Sigmoid colon (tissue), 7 donors: Measurements from ENCODE around the gene CRTC2. TPM values are rescaled to one million over a fixed set of nuclear protein-coding genes. Genes with fewer than 3 reads are reported as not detected.

Experiments
- DNase-seq: peaks from one replicate; pipeline ENCODE4 v3.0.0-alpha.2; 2019
- H3K27ac ChIP-seq, 4 donors: fragments of 200-600 bp; sonication (generic); one replicate each; pipeline ENCODE4 v1.5.1; 2016 to 2019; ENCODE audit warnings: mild to moderate bottlenecking in 1 of 4
- H3K27me3 ChIP-seq, 3 donors: fragments of 200-600 bp; sonication (generic); one replicate each; pipeline ENCODE4 v1.5.1; 2019; ENCODE audit warnings: mild to moderate bottlenecking in 1 of 3
- H3K36me3 ChIP-seq, 4 donors: fragments of 200-600 bp; sonication (generic); one replicate each; pipeline ENCODE4 v1.5.1; 2016 to 2019
- H3K4me1 ChIP-seq, 4 donors: fragments of 200-600 bp; sonication (generic); one replicate each; pipeline ENCODE4 v1.5.1; 2017 to 2019
- H3K4me3 ChIP-seq, 4 donors: fragments of 200-600 bp; sonication (generic); one replicate each; pipeline ENCODE4 v1.5.1; 2017 to 2019; ENCODE audit warnings: mild to moderate bottlenecking in 2 of 4, moderate library complexity in 1 of 4
- H3K9me3 ChIP-seq, 4 donors: fragments of 200-600 bp in 3 of 4; sonication (generic) in 3 of 4; one replicate each; pipeline versions ENCODE4 v1.5.1 to v1.6.1; 2013 to 2019
- CTCF ChIP-seq, 4 experiments: fragments of 450-650 bp in 3 of 4; fragments of 200-600 bp in 1 of 4; IDR thresholded peaks; one replicate each; pipeline ENCODE4 v1.5.1; 2016 to 2019; ENCODE audit warnings: antibody characterized with exemption in 4 of 4, mild to moderate bottlenecking in 3 of 4, moderate library complexity in 2 of 4
- EP300 ChIP-seq, 4 donors: sonication (generic); formaldehyde crosslinking; IDR thresholded peaks; one replicate each; pipeline ENCODE4 v1.6.1; 2017; ENCODE audit warnings: antibody characterized with exemption in 4 of 4
- POLR2A ChIP-seq, 2 donors: fragments of 450-650 bp; IDR thresholded peaks; one replicate each; pipeline ENCODE4 v1.6.1; 2016; ENCODE audit warnings: antibody characterized with exemption in 2 of 2, mild to moderate bottlenecking in 2 of 2, moderate library complexity in 2 of 2
- POLR2AphosphoS5 ChIP-seq, 4 donors: sonication (generic); formaldehyde crosslinking; IDR thresholded peaks; one replicate each; pipeline ENCODE4 v1.6.1; 2017; ENCODE audit warnings: antibody characterized with exemption in 4 of 4
- WGBS, 2 donors: extraction: QIAGEN DNeasy Blood & Tissue Kit; methylation state at CpG; one replicate each; pipeline ENCODE4 v1.1.7; 2013; 5-methylcytosine and 5-hydroxymethylcytosine counted together
- intact Hi-C: fragments of 100-400 bp; cut with DNase I; formaldehyde crosslinking; loops from one replicate; pipeline ENCODE4 v1.15.1; 2023
- polyA plus RNA-seq, 3 donors: library from polyadenylated mRNA; stranded (reverse); fragments of 200-250 nt; gene quantifications; one replicate each; pipeline ENCODE4 v1.2.3, GENCODE V29; 2013
- total RNA-seq, 4 donors: library from RNA; depleted of rRNA; stranded (reverse); fragments of >200 nt; gene quantifications; one replicate each; pipeline ENCODE4 v1.1.0, GENCODE V29; 2016
- donor health status: healthy with polysubstance abuse.
- donor health status: Bipolar disorder and iron deficiency.
- donor health status: healthy.

CRTC2 gene
- total and polyA plus RNA-seq, 7 donors = 13.7 to 32.9 (median 17.8) TPM

GRCh38 chr1:153973071-153973470 is 14.7 kb upstream of the CRTC2 start:
- WGBS, 2 donors = 94 to 97% methylated on average over 3 of the region's 3 CpGs
- no peak for DNase-seq
- H3K4me1 ChIP-seq = peaks cover 0 to 28% (median 23%) of the 10 kb centered on the region in 4 donors
- peaks cover 0 to 32% (median 23%) of the 10 kb centered on the region in 4 donors for H3K36me3 ChIP-seq
- intact Hi-C loops = no loop called here
- H3K4me3 ChIP-seq = no peak overlapping the region
- H3K27me3 ChIP-seq = no peaks in the 10 kb centered on the region
- no peak overlapping the region for H3K27ac ChIP-seq
- TF ChIP-seq POLR2A (IDR thresholded peaks at IDR 0.05) = no peak
- no peaks in the 10 kb centered on the region for H3K9me3 ChIP-seq

- no peak for DNase-seq
- H3K4me1 ChIP-seq = peaks cover 0 to 24% (median 19%) of the 10 kb centered on the region in 4 donors
- TF ChIP-seq CTCF (IDR thresholded peaks at IDR 0.05) = no peak
- TF ChIP-seq POLR2A (IDR thresholded peaks at IDR 0.05) = no peak
- no peak for TF ChIP-seq POLR2AphosphoS5 (IDR thresholded peaks at IDR 0.05)
- no peak for TF ChIP-seq EP300 (IDR thresholded peaks at IDR 0.05)
- no peaks in the 10 kb centered on the region for H3K9me3 ChIP-seq
- peaks cover 0 to 23% (median 16%) of the 10 kb centered on the region in 4 donors for H3K36me3 ChIP-seq
- WGBS, 2 donors = 83 to 94% methylated on average over 2 of the region's 2 CpGs
- no peak overlapping the region for H3K4me3 ChIP-seq
- intact Hi-C loops = no loop called here
- no peak overlapping the region for H3K27ac ChIP-seq
- no peaks in the 10 kb centered on the region for H3K27me3 ChIP-seq
These were observed 11.9 kb upstream of the CRTC2 start for GRCh38 chr1:153970346-153970745.

- Histone ChIP-seq H3K4me3 (no peak overlapping the region), H3K36me3 (peaks cover 0 to 9% (median 4%) of the 10 kb centered on the region in 4 donors), H3K9me3 (no peaks in the 10 kb centered on the region), H3K4me1 (peaks cover 0 to 34% (median 27%) of the 10 kb centered on the region in 4 donors), H3K27ac (no peak overlapping the region), H3K27me3 (no peaks in the 10 kb centered on the region)
- intact Hi-C loops = loop anchor here (2.0 kb wide), 1 partner anchor 16 kb away; no protein-coding TSS in a partner anchor
- no peak for DNase-seq
- no peak for TF ChIP-seq POLR2AphosphoS5 (IDR thresholded peaks at IDR 0.05)
- TF ChIP-seq CTCF (IDR thresholded peaks at IDR 0.05) = no peak
- no peak for TF ChIP-seq POLR2A (IDR thresholded peaks at IDR 0.05)
- no peak for TF ChIP-seq EP300 (IDR thresholded peaks at IDR 0.05)
- 76 to 88% methylated on average over 2 of the region's 2 CpGs for WGBS, 2 donors
These were observed 10.6 kb upstream of the CRTC2 start for GRCh38 chr1:153968972-153969371.

- 8 to 17% methylated on average over 13 of the region's 13 CpGs for WGBS, 2 donors
- peak overlapping the region; percentile 45 to 59 (median 53) for H3K4me3 ChIP-seq
- intact Hi-C loops = loop anchor here (2.0 kb wide), 1 partner anchor 16 kb away; no protein-coding TSS in a partner anchor
- peak overlapping the region; percentile 82 to 93 (median 91) for H3K27ac ChIP-seq
- peaks cover 0 to 4% (median 0%) of the 10 kb centered on the region in 4 donors for H3K36me3 ChIP-seq
- H3K9me3 ChIP-seq = no peaks in the 10 kb centered on the region
- DNase-seq = peak; percentile 70
- no peak for TF ChIP-seq EP300 (IDR thresholded peaks at IDR 0.05)
- TF ChIP-seq POLR2A (IDR thresholded peaks at IDR 0.05) = no peak
- no peak for TF ChIP-seq POLR2AphosphoS5 (IDR thresholded peaks at IDR 0.05)
- TF ChIP-seq CTCF (IDR thresholded peaks at IDR 0.05) = no peak
- no peaks in the 10 kb centered on the region for H3K27me3 ChIP-seq
- H3K4me1 ChIP-seq = peaks cover 0 to 37% (median 28%) of the 10 kb centered on the region in 4 donors
These were observed 10.0 kb upstream of the CRTC2 start for GRCh38 chr1:153968408-153968807.

- no peak for DNase-seq
- Histone ChIP-seq H3K36me3 (no peaks in the 10 kb centered on the region), H3K4me3 (peak overlapping the region; percentile 45 to 59 (median 53)), H3K9me3 (no peaks in the 10 kb centered on the region), H3K4me1 (peaks cover 0 to 37% (median 28%) of the 10 kb centered on the region in 4 donors), H3K27me3 (no peaks in the 10 kb centered on the region), H3K27ac (peak overlapping the region; percentile 82 to 93 (median 91))
- TF ChIP-seq EP300 (IDR thresholded peaks at IDR 0.05) = no peak
- TF ChIP-seq POLR2AphosphoS5 (IDR thresholded peaks at IDR 0.05) = no peak
- no peak for TF ChIP-seq CTCF (IDR thresholded peaks at IDR 0.05)
- no peak for TF ChIP-seq POLR2A (IDR thresholded peaks at IDR 0.05)
- intact Hi-C loops = loop anchor here (2.0 kb wide), 1 partner anchor 17 kb away; no protein-coding TSS in a partner anchor
- WGBS, 2 donors = 1 to 2% methylated on average over 8 of the region's 8 CpGs
These were observed 9.6 kb upstream of the CRTC2 start for GRCh38 chr1:153968000-153968363.
